Measurements from ENCODE around the gene FAM24A.
A peak's percentile ranks its signal among the peaks of the same experiment; 100 is the strongest.

Gene FAM24A

GRCh38 chr10:122931088-122931906, 20.9 kb downstream of the FAM24A start:
- DNase-seq (ENCODE audit: low spot score): no peak

GRCh38 chr10:122939133-122939855, 28.9 kb downstream of the FAM24A start:
- DNase-seq (ENCODE audit: low spot score): no peak

- DNase-seq (ENCODE audit: low spot score): no peak
These were observed 29.6 kb downstream of the FAM24A start for GRCh38 chr10:122939856-122940543.

- no peak for DNase-seq (ENCODE audit: low spot score)
These were observed 38.9 kb downstream of the FAM24A start for GRCh38 chr10:122949296-122949695.

DNA sequence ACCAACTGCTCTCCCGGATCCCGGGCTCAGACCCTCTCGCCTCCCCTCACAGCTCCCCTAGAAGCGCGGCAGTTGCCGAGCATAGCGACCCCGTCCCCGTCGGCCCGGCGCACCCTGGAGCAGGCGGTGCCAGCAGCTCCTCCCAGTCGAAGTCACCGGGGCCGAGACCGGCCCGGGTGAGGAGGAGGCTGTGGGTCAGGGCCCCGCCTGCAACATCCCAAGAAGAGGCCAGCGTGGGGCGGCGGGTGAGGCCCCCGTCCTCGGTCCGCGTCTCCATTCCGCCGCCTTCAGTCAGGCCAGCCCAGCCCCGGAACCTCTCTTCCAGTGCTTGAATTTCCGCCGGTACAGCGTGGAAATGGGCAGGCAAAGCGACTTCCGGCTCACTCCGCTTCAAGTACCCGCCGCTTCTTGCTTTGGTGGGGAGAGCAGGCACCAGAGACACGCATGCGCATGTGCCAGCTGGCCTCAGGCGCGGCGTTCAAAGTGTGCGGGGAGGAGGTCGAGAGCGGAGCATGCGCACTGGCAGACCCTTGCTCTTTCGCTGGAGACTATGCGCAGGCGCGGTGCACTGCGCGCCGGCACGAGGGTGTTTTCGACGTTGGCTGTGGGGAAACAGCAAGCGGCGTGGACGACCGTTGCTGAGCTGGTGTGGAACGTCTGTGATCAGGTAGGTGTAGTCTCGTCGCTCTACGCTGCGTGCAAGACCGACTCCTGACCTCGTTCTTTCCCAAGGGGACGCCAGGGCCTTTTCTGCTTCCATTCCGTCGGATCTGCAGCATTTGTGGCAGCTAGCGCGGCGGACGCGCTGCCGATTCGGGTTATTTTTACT, 43.7 kb downstream of the FAM24A start, which contains the start of gene C10orf88:
Gene C10orf88, minus strand, starts transcription at position 326 of the 829 bp plus-strand sequence. Its CDS starts 49 bp downstream, at position 277.
- peak; percentile 100 for DNase-seq (ENCODE audit: low spot score)

DNA sequence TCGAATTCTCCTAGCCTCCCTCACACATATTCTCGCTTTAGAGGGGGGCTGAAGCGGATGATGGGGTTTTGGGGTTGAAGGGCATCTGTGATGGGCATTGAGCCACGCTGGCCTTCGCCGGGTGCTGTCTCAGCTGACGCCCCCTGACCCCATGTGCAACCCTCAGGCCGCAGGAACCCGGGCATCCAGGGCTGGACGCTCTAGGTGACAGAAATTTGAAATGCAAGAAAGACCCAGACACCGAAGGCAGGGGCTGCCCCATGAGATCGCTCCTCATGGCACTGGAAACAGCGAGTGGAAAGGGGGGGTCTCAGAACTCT, 44.3 kb downstream of the FAM24A start:
- DNase-seq (ENCODE audit: low spot score): no peak

- no peak for DNase-seq (ENCODE audit: low spot score)
These were observed 45.5 kb downstream of the FAM24A start for GRCh38 chr10:122955892-122956291.

DNA sequence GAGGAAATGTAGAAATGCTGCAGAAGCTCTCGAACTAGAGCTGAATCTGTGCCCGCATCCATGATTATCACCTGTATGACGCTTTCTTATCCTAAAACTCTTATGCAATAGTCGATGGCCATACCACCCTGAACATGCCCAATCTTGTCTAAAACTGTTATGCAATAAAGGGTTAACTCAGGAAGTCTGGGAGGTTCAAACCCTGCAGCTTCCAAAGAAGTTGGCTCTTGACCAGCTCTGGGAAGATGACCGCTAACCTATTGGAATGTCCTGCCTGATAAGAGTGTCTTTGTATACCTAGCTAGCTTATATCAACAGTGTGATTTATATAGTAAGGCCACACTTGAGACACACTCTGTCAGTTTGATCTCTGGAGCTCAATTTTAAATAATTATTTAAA, 47.1 kb downstream of the FAM24A start:
- no peak for DNase-seq (ENCODE audit: low spot score)

GRCh38 chr10:122962405-122962804, 52.0 kb downstream of the FAM24A start:
- DNase-seq (ENCODE audit: low spot score): no peak

Measured in AG08395 (cell line).